HG02981 (cell line): Measurements from ENCODE around the gene TDRD12.

Experiments used
- ATAC-seq: cut with Tn5 transposase; IDR thresholded peaks from one replicate; pipeline ENCODE4 v1.9.1; 2021; ENCODE audit warnings: mild to moderate bottlenecking, moderate library complexity; ENCODE audit not compliant: unreplicated experiment

Gene TDRD12

DNA sequence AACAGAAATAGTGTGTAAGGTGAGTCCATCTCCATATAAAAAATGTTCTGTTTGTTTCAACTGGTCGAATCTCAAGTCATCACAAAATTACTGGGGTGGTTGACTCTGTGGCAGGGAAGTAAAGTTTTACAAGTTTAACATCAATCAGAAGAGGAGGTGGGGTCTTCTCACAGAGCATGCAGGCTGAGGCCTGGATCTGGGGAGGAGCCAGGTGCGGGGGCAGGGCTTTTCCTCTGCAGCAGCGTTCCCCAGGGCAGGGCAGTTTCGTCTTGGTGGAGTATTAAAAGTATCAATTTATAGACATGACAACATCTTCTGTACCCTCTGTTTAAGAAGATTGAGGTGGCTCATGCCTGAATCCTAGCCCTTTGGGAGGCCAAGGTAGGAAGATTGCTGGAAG, 81.2 kb downstream of the TDRD12 start:
- no peak for ATAC-seq

DNA sequence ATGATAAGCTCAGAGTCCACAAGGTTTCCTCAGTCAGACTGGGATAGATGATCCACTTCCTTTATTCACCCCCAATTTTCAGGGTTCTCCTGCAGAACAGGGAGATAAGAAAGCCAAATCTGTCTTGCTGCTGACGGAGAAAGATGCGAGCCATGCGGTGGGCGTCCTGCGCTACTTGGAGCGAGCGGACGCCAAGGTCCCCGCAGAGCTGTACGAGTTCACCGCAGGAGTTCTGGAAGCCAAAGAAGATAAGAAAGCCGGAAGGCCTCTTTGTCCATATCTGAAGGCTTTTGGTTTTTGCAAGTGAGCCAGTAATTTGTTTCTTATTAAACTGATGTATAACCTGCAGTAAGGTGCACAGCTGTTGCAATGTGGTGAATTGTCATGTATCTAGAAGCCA, 83.3 kb downstream of the TDRD12 start:
- no peak for ATAC-seq

DNA sequence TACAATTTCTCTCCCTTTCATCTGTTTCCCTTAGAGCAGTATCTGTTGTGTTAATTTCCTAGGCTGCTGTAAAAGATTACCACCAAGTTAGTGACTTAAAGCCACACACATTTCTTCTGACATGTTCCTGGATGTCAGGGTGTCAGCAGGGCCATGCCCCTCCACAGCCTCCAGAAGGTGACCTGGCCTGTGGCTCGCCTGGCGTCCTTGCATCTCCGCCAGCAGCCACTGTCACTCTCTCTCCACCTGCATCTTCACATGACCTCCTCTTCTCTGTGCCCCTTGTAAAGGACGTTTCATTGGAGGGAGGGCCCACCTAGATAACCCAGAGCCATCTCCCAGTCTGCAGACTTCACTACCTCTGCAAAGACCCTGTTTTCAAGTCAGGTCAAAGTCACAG, 88.7 kb downstream of the TDRD12 start:
- no peak for ATAC-seq

DNA sequence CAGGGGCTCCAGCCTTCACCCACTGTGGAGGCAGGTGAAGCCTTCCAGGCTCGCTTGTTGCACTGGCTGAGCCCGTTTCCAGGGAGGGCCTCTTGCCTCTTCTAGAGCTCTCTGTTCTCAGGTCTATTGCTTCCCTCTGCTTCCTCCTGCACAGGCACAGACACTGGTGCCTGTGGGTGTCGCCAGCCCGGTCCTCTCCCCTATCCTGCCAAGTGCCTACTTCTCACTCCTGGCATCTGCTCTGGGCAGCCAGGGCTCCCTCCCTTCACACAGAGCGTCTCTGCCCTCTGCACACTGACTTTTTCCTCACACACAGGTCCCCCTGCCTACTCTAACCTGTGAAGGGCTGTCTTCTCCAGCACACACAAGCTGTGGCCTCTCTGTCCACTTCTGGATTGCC, 89.7 kb downstream of the TDRD12 start:
- no peak for ATAC-seq

DNA sequence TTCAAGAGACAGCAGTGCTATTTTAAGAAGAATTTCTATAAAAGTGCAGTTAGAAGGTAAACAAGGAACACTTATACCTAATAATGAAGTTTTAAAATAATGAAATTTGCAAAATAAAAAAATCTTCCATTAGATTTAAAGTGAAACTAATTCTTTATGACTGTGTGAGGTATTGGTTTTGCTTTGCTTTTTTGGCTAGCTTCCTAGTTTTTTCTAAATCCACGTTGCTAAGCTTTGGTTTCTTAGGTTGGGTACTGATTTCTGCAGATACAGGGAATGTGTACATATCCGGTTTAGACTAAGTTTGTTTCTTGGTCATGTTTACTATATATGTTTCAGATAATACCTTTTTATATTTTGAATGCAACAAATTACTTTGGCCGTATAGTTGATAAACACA, 90.2 kb downstream of the TDRD12 start:
- ATAC-seq, result no peak

DNA sequence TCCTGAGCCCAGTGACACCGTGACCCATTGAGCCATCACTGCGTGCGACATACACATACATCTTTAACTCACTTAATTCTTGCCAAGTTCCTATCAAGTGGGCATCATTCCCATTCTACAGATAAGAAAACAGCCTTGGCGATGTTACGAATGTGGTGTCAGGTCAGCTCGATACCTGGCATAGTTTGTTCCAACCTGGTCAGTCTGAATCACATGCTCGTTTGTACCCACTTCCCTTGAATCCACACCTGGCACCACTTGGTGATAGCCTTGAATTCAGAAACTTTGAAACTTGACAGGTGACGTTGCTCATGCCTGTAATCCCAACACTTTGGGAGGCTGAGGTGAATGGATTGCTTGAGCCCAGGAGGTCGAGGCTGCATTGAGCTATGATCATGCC, 90.9 kb downstream of the TDRD12 start:
- ATAC-seq, result no peak

DNA sequence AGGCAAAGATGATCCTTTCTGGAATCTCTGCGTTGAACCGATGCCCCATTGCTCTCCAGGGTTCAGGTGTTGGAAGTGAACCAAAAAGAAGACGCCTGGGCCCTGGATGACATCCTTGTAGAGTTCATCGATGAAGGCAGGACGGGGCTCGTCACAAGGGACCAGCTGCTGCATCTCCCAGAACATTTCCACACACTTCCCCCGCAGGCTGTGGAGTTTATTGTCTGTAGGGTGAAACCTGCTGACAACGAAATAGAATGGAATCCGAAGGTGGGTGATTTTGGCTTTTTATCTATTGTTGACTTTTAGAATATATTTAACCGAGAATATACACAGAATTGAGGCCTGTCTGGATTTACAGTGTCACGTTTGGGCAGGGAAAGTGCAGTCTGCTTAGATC, 91.6 kb downstream of the TDRD12 start:
- ATAC-seq, result no peak

DNA sequence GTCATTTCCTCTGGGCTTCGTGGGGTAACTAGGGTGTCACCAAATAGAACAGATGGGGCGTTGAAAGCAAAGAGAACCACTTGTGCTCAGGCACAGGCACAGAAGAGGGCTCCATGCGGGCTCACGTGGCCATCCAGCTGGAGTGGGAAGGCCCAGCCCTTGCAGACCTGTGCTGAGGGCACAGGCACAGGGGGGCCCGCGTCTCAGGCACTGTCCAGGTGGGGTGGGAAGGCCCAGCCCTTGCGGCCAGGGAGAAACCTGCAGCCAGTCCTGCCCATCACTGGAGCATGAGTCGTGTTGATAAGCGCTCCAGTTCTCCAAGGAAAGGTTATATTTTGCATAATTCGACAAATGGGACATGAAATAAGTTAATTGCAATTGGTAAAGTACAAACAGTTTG, 92.5 kb downstream of the TDRD12 start:
- no peak for ATAC-seq

DNA sequence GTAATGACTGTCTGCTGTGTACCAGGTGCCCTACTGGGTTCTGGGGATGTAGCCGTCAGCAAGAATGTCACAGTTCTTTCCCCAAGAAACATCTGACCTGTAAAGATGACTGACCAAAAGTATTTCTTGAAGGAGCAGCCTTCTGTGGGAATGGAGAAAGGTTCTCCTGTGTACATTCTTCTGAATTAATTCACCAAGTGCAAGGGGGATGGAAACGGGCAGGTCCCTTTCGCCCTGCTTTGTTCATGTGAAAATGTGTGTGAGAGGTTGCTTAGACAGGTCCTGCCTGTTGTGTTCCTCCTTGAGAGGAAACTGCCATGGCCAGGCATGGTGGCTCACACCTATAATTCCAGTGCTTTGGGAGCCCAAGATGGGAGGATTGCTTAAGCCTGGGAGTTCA, 93.0 kb downstream of the TDRD12 start:
- ATAC-seq, result no peak

DNA sequence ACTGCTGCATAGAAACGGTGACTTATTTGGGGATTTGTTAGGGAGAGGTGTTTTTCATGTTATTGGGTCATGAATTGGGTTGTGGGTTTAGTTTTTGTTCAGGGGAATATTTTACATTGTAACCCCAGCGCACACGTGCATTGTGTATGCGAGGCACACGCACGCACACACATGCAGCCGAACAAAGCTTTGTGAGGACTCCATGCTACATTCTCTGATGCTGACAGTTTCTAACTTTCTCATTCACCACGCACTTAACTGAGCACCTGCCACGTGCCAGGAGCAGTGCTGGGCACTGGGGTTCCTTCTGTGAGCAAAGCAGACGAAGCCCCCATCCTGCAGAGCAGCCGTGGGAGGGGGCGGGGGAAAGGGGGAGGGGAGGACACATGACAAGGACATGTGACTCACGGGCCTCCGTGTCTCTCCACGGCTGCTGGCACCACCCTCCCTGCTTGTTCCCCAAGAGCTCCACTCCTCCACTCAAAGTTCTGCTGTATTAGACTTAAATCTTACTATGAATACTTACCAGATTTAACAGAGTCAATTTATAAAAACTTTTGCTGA, 94.4 kb downstream of the TDRD12 start:
- ATAC-seq, result no peak

DNA sequence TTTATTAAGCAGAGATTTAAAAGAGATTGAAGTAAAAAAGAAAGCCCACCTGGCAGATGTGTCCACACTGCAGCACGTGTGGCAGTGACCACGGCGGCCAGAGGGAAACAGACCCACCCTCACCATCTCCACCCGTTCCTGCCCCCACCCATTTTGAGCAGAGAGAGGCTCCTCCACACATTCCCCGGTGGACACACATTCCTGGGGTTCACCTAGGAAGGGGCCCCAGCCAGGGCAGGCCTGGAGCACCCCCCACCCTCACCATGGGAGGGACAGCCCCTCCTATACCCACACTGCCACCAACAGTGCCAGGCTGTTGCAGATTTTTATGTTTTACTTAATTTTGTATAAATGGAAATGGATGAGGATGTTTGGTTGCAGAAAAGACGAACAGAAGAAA, 95.1 kb downstream of the TDRD12 start:
- ATAC-seq, result no peak

DNA sequence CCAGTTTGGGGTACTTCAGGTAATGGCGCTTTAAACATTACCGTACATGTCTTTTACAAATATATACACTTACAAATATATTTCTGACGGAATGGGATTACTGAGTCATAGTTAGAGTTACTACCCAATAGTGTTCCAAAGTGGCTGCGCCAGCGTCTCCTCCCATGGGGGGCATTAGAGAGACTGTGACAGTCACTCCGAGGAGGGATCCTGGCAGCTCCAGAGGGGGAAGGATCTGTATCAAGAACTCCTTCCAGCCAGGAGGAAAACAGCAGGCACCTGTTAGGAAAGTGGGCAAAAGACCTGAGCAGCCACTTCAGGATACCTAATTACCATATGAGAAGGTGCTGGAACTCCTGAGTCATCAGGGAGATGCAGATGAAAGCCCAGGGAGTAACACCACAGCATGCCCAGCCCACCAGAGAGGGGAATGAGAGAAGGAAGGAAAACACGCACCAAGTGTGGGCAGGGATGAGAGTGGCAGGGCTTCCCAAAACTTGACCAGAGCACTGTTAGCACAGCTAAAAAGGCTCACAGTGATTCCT, 97.1 kb downstream of the TDRD12 start:
- ATAC-seq, result no peak

DNA sequence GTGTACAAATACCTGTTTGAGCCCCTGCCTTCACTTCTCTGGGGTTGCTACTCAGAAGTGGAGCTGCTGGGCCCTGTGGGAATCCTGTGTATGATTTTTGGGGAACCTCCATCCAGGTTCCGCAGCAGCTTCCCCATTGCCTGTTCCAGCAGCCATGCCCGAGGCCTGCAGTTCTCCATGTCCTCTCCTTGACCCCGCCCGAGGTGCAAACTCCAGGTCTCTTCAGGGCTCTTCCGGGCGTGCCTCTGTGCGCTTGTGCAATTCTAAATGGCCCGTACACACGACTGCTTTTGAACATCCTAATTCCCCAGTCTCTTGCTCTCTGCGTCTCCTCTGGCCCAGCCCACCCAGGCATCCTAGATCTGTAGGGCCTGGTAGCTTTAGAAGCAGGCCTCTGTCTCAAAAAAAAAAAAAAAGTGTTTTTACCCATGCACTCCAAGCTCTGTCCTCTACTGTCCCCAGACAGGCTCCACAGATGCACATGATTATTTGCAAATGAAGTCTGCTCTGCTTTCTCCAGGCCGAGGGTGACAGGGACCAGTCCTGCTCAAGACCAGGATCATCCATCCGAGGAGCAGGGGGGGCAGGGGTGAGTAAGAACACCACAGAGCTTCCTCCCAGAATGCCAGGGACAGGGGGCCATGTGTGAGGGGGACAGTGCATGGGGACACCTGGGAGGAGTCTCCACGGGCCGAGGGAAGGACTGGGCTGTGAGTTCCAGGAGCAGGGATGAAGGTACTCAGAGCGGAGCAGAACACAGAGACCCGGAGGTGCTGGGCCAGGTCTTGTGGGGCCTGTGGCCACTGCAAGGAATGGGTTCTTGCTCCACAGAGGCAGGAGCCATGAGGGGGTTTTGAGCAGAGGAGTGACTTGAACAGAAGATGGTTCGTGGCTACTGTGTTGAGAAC, 98.3 kb downstream of the TDRD12 start:
- no peak for ATAC-seq

DNA sequence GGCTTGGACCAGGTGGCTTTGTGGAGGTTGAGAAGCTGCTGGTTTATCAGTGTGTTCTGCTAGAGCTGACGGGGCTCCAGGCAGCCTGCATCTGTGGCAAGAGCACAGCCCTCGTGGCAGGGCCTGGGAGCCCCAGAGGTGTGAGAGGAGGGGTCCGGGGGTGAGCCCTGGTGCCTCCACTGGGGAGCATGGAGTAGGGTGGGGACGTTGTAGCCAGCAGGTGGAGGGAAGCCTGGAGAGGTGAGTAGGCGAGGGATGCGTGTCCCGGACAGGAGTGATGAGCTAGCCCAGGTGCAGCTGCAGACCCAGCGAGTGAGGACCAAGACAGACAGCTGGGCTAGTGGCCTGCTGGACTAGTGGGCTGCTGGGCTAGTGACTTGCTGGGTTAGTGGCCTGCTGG, 99.0 kb downstream of the TDRD12 start:
- no peak for ATAC-seq

DNA sequence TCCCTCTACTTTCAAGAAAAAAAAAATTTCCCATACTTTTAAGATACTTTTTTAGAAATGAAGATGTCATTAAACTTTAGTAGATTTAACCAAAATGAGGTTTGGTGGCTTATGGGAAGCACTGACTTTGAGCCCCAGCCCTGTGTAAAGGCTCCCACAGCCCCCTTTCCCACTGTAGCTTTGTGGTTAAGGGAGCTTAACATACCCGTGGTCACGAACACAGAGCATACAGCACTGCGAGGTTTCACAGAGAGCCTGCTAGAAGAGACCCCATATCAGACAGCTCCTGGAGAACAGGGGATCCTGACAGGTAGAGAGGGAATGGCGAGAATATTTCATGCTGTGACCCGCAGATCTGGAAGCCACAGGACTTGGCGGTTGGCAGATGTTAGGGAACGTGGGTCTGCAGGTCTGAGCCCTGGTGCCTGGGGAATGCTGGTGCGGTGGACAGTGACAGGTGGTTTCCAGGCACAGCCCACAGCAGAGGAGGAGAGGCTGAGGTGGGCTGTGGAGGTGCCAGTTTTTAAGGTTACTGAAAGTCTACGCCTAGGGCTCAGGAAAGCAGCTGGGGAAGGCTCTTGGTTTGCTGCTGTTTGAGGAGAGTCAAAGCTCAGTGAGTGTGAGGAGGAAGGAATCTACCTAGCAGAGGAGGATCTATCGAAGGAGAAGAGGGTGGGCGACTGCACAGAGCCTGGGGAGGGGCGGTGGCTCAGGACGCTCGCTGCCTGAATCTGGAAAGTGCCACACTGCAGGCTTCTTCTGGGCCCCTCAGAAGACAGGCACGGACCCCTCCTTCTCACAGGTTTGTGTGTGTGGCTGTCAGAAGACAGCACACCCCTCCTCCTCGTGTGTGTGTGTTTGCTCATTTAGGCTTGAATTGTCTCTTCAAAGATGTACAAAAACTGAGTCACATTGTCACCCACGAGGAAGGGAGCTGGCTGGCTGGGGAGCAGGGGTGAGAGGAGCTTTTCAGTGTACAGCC, 100.1 kb downstream of the TDRD12 start:
- no peak for ATAC-seq

DNA sequence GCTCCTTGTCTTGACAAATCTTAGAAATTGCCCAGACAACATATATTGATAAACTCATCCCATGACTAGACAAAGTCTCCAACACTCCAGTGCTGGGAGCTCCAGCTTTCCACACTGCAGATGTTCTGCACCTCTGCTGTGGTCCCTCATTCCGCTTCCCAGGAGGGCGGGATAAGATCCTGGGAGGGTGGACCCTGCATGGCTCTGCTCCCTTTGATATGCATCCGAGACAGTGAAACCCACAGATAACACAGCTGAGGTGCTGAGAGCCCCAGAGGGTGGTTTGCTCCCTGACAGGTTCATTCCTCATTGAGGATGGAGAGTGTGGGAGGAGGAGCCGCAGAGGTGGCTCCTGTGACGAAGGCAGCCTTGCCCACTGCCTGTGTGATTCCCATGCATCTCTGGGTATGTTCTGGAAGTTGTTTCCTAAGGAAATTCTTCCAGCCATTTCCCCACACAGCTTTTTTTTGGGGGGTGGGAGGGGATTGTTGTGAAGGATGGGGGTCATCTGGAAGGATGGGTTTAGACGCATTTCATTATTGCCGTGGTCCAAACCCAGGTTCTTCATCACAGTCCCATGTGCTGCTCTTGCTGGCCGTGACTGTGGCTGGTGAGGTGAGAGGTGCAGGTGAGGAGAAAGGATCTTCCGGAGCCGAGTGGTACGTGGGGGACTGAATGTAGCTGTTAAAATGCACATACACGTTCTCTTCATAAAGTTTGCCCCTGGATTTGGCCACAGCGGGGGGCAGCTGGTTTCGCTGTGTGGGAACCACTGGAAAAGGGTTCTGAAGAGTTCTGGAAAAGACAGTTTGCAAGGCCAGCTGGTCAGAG, 103.6 kb downstream of the TDRD12 start:
- no peak for ATAC-seq

DNA sequence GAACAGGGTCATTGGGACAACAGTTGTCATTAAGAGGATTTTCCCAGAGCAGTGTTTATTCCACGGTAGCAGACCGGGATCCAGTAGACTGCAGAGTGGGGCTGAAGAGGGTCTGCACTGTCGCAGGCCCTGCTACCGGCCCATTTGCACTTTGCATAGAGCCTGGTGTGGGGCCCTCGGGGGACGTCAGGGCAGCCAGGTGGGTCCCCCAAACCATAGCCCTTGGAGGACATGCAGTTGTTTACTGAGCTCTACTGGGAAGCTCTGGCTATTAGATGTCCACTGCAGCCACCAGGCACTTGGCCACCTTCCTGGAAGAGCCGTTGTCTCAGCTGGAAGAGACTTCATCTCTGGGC, 104.2 kb downstream of the TDRD12 start:
- no peak for ATAC-seq

DNA sequence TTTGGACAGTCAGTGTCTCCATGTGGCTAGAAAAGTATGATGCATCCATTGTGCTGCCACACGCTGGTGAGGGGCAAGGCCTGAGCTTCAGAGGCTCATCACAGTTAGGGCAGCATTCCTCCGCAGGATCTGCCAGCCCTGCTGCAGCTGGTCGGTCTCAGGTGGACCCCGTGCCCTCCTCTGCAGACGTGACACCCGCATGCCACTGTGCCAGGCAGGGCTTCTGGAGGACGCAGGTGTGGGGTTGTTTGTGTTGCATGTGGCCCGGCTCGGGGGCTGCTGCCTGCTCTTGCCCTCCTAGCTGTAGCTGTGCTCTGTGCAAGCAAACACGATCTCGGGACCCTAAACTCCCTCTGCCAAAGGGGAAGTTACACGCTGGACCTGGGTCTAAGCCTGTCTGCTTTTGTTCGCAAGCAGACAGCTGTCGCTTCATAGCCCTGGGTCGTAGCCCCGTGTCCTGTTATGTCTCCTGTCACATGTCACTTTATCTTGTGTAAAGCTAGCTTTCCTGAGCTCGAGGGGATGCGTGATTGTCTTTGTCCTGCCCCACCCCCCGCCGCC, 104.7 kb downstream of the TDRD12 start:
- no peak for ATAC-seq

DNA sequence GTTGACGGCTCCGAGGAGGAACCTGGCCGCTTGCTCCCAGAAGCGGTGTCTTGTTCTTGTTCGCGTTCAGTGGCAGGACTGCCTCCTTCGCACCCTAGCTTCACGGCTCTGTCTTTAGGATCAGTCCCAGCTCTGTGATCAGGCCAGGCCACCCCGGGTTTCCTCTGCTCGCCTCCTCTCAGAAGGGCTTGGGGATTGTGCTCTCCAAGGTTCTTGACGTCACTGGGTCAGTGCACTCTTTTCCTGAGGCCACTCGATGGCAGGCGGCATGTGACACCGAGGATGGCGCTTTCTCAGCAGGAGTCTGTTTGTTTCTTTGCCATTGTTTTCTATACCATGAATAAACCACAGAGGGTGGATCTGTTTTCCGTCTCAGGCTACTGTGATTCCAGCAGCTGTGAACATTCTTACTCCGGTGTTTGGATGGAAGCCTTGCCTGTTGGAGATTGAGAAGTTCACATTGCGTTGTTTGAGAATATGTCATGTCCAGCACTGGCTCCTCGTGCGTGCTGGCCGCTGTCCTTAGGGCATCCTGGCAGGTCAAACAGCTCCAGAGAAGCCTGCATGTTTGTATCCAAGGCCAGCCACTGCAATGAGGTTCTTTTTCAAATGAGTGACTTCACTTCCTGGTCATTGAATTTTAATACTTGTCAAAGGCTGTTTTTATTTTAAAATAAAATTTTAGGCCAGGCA, 105.5 kb downstream of the TDRD12 start:
- no peak for ATAC-seq

DNA sequence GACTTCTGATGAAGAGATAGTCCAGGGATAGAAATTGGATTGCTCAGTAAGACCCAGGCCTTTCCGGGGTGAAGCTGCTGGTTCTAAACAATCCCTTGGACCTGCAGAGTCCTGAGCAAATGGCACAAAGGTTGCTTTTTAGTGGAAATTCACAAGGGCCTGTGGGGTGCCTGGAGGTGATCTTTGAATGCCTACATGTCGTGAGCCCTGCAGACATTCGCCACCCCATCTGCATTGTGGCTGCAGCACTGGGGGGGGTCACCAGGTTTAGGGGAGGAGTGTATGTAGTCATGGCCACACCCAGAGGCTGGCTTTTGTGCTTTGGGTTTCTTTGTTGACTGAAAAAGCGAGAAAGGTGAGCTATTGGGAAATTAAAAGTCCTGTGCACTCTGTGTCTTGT, 108.6 kb downstream of the TDRD12 start:
- ATAC-seq, result no peak
